Vagina (tissue), 2 donors: ENCODE results near the gene TMEM178B.

ENCODE experiments used
- POLR2A ChIP-seq, 2 donors: fragments of 450-650 bp; IDR thresholded peaks; one replicate each; pipeline ENCODE4 v1.6.1; 2017; ENCODE audit warnings: antibody characterized with exemption in 2 of 2, mild to moderate bottlenecking in 2 of 2, moderate library complexity in 2 of 2
- POLR2AphosphoS5 ChIP-seq, 2 donors: sonication (generic); formaldehyde crosslinking; IDR thresholded peaks; one replicate each; pipeline ENCODE4 v1.9.0; 2017; ENCODE audit warnings: antibody characterized with exemption in 2 of 2, mild to moderate bottlenecking in 2 of 2, low read depth in 1 of 2; ENCODE audit not compliant: insufficient read depth in 1 of 2
- TF ChIP-seq, protein P1 (sequence below), 3 experiments: fragments of 450-650 bp in 2 of 3; fragments of 200-600 bp in 1 of 3; sonication (generic) in 1 of 3; IDR thresholded peaks; one replicate each; pipeline ENCODE4 v1.5.1; 2017 to 2019; ENCODE audit warnings: antibody characterized with exemption in 3 of 3, mild to moderate bottlenecking in 2 of 3, moderate library complexity in 2 of 3

GRCh38 chr7:141071260-141071854 lies 2.5 kb upstream of the TMEM178B start:
- TF ChIP-seq, protein P1, sequence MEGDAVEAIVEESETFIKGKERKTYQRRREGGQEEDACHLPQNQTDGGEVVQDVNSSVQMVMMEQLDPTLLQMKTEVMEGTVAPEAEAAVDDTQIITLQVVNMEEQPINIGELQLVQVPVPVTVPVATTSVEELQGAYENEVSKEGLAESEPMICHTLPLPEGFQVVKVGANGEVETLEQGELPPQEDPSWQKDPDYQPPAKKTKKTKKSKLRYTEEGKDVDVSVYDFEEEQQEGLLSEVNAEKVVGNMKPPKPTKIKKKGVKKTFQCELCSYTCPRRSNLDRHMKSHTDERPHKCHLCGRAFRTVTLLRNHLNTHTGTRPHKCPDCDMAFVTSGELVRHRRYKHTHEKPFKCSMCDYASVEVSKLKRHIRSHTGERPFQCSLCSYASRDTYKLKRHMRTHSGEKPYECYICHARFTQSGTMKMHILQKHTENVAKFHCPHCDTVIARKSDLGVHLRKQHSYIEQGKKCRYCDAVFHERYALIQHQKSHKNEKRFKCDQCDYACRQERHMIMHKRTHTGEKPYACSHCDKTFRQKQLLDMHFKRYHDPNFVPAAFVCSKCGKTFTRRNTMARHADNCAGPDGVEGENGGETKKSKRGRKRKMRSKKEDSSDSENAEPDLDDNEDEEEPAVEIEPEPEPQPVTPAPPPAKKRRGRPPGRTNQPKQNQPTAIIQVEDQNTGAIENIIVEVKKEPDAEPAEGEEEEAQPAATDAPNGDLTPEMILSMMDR (IDR thresholded peaks at IDR 0.05), result no peak
- TF ChIP-seq POLR2AphosphoS5 (IDR thresholded peaks at IDR 0.05; ENCODE audit: insufficient read depth in 1 of 2, low read depth in 1 of 2), result no peak
- no peak for TF ChIP-seq POLR2A (IDR thresholded peaks at IDR 0.05)
